Stimulated activated CD8-positive, alpha-beta memory T cell treated with anti-CD3 and anti-CD28 coated beads, Interleukin-7, amount 100 ng/mL, for 1 hour (primary cell): ENCODE results near the gene NDFIP2.
"Not testable (repeated sequence)": the region's sequence is repeated elsewhere in the genome, so short reads cannot be mapped to it uniquely, and the experiment has no call there.

ENCODE experiments used
- DNase-seq, 2 donors: peaks; one replicate each; pipeline ENCODE4 v3.0.0-alpha.2; 2020; ENCODE audit warnings: low read depth in 2 of 2

The NDFIP2 gene

DNA sequence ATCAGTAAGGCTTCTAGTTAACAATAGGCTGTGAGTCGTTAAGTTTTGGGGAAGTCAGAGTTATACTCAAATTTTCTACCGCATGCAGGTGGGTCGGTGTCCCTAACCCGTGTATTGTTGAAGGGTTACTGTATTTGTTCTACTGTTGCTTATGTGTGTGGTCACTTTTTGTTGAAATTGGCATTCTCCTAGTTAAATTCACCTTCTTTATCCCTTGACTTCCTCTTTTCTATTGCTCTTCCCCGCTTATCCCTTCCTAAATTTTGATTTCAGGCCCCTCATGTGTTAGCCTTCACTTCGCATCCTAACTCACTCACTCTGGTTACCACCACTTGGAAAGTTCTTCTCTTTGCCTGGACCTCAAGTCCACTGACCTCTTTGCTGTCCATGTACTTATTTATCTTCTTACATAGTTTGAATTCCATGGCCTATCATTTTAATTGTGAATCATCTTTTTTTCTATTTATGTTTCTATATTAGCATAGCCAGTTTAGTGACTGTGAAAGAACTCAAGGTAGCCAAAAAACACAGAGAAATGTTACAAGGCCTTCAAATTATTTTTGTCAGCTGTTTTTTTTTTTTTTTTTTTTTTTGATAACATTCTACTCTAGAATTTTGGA lies 52.9 kb downstream of the NDFIP2 start:
- no peak for DNase-seq

DNA sequence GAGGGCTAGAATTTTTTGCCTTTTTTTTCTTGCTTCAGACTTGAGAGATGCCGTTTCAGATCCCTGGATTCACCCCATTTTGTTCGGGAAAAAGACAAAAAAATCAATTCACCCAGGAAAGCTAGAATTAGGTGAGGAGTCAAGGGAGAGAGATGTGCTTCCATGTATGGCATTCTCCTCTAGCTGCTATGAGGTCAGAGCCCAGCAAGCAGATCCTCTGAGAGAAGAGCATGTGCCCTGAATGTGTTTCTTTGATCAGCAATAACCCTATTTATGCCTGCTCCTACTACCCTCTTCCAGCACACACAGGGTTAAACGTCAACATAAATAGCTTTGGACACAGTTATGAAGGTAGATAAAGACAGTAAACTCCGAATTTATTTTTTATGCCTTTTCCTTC lies 53.6 kb downstream of the NDFIP2 start:
- no peak for DNase-seq

DNA sequence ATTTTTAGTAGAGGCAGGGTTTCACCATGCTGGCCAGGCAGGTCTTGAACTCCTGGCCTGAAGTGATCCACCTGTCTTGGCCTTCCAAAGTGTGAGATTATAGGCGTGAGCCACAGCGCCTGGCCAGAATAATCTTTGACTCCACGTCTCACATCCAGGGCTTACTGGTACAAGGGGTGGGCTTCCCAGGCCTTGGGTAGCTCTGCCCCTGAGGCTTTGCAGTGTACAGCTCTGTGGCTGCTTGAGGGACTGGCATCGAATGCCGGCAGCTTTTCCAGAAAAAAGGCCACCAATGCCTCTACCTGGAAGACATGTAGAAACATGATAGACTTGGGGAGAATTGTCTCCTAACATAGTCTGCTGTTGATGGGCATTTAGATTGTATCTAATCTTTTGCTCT lies 57.8 kb downstream of the NDFIP2 start:
- DNase-seq = no peak

- DNase-seq = no peak
Measured at GRCh38 chr13:79540504-79540903, 59.5 kb downstream of the NDFIP2 start.

DNA sequence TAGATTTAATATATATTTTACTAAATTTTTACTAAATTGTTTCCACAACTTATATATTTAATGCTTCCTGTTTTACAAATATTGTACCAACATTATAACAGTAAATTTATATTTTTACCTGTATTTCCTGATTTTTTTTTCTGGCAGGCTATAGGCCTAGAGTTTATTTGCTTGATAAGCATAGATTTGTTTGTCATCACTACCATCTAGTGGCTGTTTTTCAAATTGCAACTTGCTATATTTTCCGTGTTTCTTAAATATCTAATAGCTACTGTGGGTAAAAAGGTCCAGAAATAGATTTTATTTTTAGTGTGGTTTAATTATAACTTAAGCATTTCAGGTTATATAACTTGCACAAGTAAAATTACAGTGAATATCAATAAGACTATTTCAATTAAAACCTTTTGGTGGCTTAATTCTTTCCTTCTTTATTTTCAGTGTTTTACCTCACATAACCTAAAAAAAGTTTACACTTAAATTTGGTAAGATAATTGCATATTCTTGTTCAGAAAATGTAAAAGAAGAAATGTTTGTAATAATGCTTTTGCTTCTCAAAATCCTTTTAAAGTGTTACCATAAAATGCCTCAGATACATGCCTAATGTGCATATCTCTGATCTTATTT lies 60.6 kb downstream of the NDFIP2 start:
- DNase-seq = no peak

- no peak for DNase-seq
Measured at GRCh38 chr13:79543883-79544282, 62.9 kb downstream of the NDFIP2 start.

GRCh38 chr13:79547211-79548195 lies 66.5 kb downstream of the NDFIP2 start:
- DNase-seq = no peak

DNA sequence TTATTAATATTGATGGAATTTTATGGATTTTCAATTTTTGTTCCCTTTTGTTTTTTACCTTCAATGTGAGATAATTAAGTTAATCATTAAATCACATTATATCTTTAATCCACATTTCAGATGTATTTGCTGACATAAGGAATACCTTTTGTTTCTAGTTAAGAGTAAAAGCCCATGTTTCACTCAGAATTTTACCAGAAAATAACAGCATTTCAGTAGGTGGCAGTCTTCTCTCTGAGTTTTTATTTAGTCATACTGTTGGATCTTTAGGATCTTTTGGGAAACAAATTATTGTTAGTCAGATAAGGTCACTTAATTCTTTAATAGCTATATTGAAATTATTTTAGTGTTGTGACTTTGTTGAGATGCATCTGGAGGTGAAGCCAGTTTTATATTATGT lies 67.9 kb downstream of the NDFIP2 start:
- no peak for DNase-seq

- no peak for DNase-seq
Measured at GRCh38 chr13:79549355-79550106, 68.6 kb downstream of the NDFIP2 start.

DNA sequence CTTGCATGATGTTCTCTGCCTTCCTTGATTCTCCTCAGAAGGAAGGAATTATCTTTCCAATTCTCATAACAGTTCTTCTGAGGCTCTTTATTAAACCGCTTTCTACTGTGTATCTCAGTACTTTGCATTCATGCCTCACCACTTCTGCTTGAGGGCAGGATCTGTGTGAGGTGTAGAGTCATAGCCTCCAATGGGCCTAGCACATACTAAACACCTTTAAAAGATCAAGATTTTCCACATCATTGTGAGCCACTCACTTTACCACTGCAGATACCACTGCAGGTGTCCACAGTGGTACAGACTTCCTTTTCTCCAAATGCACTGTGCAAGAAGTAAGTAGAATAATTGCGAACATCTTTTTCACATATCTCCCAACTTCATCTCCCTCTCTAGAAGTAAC lies 76.7 kb downstream of the NDFIP2 start:
- DNase-seq = no peak

DNA sequence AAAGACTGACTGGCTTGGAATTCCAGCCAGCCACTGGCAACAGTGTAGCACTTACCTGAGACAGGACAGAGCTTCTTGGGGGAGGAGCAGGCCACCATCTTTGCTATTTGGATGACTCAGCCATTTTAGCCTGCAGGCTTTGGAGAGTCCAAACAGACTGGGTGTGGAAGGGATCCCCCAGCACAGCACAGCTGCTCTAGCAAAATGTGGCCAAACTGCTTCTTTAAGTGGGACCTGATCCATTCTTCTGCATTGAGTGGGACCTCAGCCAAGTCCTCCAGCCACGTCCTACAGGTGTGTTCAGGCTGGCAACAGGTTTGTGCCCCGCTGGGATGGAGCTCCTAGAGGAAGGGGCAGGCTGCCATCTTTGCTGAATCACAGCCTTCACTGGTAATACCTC lies 80.0 kb downstream of the NDFIP2 start:
- no peak for DNase-seq

GRCh38 chr13:79562557-79562956 lies 81.6 kb downstream of the NDFIP2 start:
- DNase-seq = no peak

GRCh38 chr13:79566118-79566517 lies 85.2 kb downstream of the NDFIP2 start:
- no peak for DNase-seq

GRCh38 chr13:79571147-79571546 lies 90.2 kb downstream of the NDFIP2 start:
- no peak for DNase-seq

GRCh38 chr13:79573892-79574291 lies 92.9 kb downstream of the NDFIP2 start:
- not testable (repeated sequence) for DNase-seq

GRCh38 chr13:79581870-79582315 lies 100.9 kb downstream of the NDFIP2 start:
- no peak for DNase-seq

DNA sequence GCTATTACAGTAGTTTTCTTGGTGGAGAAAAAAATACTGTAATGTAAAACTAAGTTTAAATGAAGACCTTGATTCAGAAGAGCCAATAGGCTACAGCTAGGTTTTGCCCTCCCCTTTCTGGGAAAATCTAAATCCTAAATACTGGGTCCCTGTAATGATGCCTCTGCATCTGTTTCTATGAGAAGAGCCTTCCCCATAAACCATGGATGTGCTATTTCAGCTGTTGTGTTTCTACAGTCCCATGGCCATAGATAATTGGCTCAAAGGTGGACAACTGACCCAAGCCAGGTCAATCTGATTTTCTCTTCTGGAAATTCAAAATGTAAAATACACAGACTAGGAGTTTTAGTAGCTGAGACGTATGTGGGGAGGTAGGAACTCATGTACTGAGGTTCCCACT lies 101.9 kb downstream of the NDFIP2 start:
- no peak for DNase-seq

DNA sequence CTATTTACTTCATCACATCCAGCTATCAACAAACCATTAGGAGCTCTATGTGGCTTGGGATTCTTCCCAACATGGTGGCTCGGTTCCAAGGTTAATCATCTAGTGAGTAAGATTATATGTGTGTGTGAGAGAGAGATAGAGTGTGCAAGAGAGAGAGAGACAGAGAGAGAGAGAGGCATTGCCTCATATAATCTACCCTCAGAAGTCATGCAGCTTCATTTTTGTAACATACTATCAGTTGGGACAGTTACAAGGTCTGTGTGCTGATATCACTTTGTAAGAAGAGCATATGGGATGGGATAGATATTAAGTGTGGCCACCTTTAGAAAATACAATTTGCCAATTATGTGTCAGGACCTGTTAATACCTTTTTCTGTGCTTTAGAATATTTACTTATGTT lies 104.1 kb downstream of the NDFIP2 start:
- DNase-seq = no peak

- no peak for DNase-seq
Measured at GRCh38 chr13:79589603-79590393, 108.8 kb downstream of the NDFIP2 start.

GRCh38 chr13:79590394-79590676 lies 109.4 kb downstream of the NDFIP2 start:
- DNase-seq = no peak

DNA sequence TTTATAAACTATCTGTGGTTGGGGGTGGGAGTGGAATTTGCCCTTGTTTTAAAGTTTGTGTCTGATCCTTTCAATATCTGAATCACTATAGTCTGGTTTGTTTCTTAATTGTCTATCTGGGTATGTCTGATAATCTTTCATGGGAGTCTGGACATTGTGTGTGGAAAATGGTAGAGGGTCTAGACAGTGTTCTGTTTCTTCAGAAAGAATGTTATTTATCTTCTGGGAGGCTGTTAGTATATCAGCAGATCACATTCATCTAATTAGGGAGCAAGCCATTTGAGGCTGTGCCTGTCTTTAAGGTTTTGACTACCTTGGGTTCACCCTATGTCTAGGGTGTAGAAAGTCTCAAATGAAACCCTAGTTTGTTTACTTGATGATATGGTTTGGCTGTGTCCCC lies 110.5 kb downstream of the NDFIP2 start:
- DNase-seq = no peak
